ENCODE results near the gene LZTR1. TPM values are rescaled to one million over a fixed set of nuclear protein-coding genes. Genes with fewer than 3 reads are reported as not detected.

The LZTR1 gene
- total and polyA plus RNA-seq, 2 experiments from 2014 or later, result 29.7 to 80.1 TPM

GRCh38 chr22:20972933-20973577 is 9.0 kb upstream of the LZTR1 start:
- Histone ChIP-seq H3K4me2 (ENCODE audit: unreplicated experiment) (no peak overlapping the region), H3K79me2 (ENCODE audit: insufficient read depth) (no peaks in the 10 kb centered on the region), H3K36me3 (ENCODE audit: low read depth) (no peaks in the 10 kb centered on the region), H4K20me1 (ENCODE audit: insufficient read depth) (no peaks in the 10 kb centered on the region), H3K9ac (no peak overlapping the region), H3K9me2 (ENCODE audit: insufficient read depth) (no peaks in the 10 kb centered on the region), H3K9me3 (ENCODE audit: low read depth) (no peaks in the 10 kb centered on the region), H3K4me1 (ENCODE audit: insufficient read depth) (no peaks in the 10 kb centered on the region), H3K4me3 (no peak overlapping the region), H2AFZ (no peak overlapping the region), H3K27ac (no peak overlapping the region), H3F3A (ENCODE audit: insufficient read depth) (no peaks in the 10 kb centered on the region), H3K27me3 (replicated peaks; ENCODE audit: insufficient read depth) (no peaks in the 10 kb centered on the region)
- DNase-seq, result no peak
- in situ Hi-C loops (cut with MboI), result no loop called here
- WGBS, 2 experiments (ENCODE audit: low coverage in 1 of 2, low lambda C conversion rate in 2 of 2, missing lambda C conversion rate in 2 of 2), result 60 to 80% methylated on average over 12 to 19 of the region's 21 CpGs
- no peak for TF ChIP-seq EZH2 (IDR thresholded peaks at IDR 0.05; ENCODE audit: insufficient read depth, poor library complexity, severe bottlenecking)
- no peak for TF ChIP-seq EZH2phosphoT487 (IDR thresholded peaks at IDR 0.05; ENCODE audit: insufficient read depth, low read depth)

DNA sequence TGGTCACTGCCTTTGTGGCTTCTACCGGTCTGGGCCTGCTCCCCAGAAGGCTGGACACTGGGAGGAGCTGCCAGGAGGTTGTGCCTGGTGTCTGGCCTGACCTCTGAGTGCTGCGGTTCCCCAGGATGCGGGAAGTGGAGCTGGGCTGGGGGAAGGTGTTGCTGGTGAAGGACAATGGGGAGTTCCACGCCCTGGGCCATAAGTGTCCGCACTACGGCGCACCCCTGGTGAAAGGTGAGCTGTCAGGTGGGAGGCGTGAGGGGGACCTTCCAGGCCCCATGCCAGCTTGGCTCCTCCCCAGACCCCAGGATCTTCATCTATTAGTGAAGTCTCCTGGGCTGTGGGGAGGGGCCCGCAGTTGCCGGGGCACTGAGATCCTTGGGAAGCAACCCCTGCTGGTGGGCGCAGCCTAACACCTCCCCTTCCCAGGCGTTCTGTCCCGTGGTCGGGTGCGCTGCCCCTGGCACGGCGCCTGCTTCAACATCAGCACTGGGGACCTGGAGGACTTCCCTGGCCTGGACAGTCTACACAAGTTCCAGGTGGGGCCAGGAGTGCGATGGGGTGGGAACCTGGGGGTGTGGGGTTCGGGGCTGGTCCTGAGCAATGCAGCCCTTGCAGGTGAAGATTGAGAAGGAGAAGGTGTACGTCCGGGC is 8.3 kb upstream of the LZTR1 start:
- Histone ChIP-seq H3F3A (ENCODE audit: insufficient read depth) (no peaks in the 10 kb centered on the region), H3K36me3 (ENCODE audit: low read depth) (no peaks in the 10 kb centered on the region), H3K9ac (no peak overlapping the region), H3K9me2 (ENCODE audit: insufficient read depth) (no peaks in the 10 kb centered on the region), H3K27me3 (replicated peaks; ENCODE audit: insufficient read depth) (no peaks in the 10 kb centered on the region), H2AFZ (no peak overlapping the region), H3K79me2 (ENCODE audit: insufficient read depth) (no peaks in the 10 kb centered on the region), H3K4me3 (no peak overlapping the region), H3K4me1 (ENCODE audit: insufficient read depth) (no peaks in the 10 kb centered on the region), H4K20me1 (ENCODE audit: insufficient read depth) (no peaks in the 10 kb centered on the region), H3K9me3 (ENCODE audit: low read depth) (no peaks in the 10 kb centered on the region), H3K4me2 (ENCODE audit: unreplicated experiment) (no peak overlapping the region), H3K27ac (no peak overlapping the region)
- WGBS, 2 experiments (ENCODE audit: low coverage in 1 of 2, low lambda C conversion rate in 2 of 2, missing lambda C conversion rate in 2 of 2), result 37 to 40% methylated on average over 17 to 20 of the region's 21 CpGs
- no peak for TF ChIP-seq EZH2 (IDR thresholded peaks at IDR 0.05; ENCODE audit: insufficient read depth, poor library complexity, severe bottlenecking)
- TF ChIP-seq EZH2phosphoT487 (IDR thresholded peaks at IDR 0.05; ENCODE audit: insufficient read depth, low read depth), result no peak
- DNase-seq, result no peak
- in situ Hi-C loops (cut with MboI), result no loop called here

GRCh38 chr22:20974336-20974955 is 7.7 kb upstream of the LZTR1 start:
- 58 to 68% methylated on average over 14 to 16 of the region's 16 CpGs for WGBS, 2 experiments (ENCODE audit: low coverage in 1 of 2, low lambda C conversion rate in 2 of 2, missing lambda C conversion rate in 2 of 2)

DNA sequence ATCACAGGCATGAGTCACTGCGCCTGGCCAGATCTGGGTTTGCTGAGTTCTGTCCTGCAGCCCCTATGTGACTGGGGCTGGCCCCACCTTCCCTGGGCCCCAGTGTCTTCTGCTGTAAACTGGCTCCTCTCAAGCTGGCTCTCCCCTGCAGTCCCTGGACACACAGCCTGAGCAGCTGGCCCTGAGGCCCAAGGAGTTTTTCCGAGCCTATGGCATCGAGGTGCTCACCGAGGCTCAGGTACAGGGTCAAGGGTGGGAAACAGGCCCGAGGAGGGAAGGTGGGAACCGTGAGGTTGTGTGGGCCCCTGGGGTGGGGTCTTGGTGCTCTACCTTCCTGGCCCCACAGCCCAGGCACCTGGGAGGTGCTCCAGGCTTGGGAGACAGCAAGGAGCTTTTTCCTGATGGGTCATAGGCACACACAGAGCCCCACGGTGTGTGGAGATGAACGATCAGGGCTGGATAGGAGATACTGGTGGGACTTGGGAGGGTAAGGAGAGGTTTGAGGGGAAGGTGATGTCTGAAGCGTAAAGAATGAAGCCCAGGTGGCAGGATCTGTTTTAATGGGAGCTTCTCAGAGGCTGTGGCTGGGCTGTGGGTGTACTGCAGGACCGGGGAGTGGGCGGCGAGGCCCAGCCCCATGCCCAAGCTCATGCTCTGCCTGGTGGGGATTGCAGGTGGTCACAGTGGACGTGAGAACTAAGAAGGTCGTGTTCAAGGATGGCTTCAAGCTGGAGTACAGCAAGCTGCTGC is 6.4 kb upstream of the LZTR1 start:
- no peaks in the 10 kb centered on the region for H3K27me3 ChIP-seq (replicated peaks; ENCODE audit: insufficient read depth)
- no peak overlapping the region for H3K4me3 ChIP-seq
- H3K79me2 ChIP-seq (ENCODE audit: insufficient read depth), result no peaks in the 10 kb centered on the region
- H3K9me3 ChIP-seq (ENCODE audit: low read depth), result no peaks in the 10 kb centered on the region
- in situ Hi-C loops (cut with MboI), result no loop called here
- no peaks in the 10 kb centered on the region for H4K20me1 ChIP-seq (ENCODE audit: insufficient read depth)
- H3K4me1 ChIP-seq (ENCODE audit: insufficient read depth), result no peaks in the 10 kb centered on the region
- WGBS, 2 experiments (ENCODE audit: low coverage in 1 of 2, low lambda C conversion rate in 2 of 2, missing lambda C conversion rate in 2 of 2), result 68 to 70% methylated on average over 13 to 14 of the region's 14 CpGs
- H3K36me3 ChIP-seq (ENCODE audit: low read depth), result no peaks in the 10 kb centered on the region
- no peak overlapping the region for H2AFZ ChIP-seq
- no peak for TF ChIP-seq EZH2phosphoT487 (IDR thresholded peaks at IDR 0.05; ENCODE audit: insufficient read depth, low read depth)
- TF ChIP-seq EZH2 (IDR thresholded peaks at IDR 0.05; ENCODE audit: insufficient read depth, poor library complexity, severe bottlenecking), result no peak
- H3K9ac ChIP-seq, result no peak overlapping the region
- H3K4me2 ChIP-seq (ENCODE audit: unreplicated experiment), result no peak overlapping the region
- H3K9me2 ChIP-seq (ENCODE audit: insufficient read depth), result no peaks in the 10 kb centered on the region
- DNase-seq, result no peak
- H3F3A ChIP-seq (ENCODE audit: insufficient read depth), result no peaks in the 10 kb centered on the region
- no peak overlapping the region for H3K27ac ChIP-seq

More at GRCh38 chr22:20974336-20974955, 7.7 kb upstream of the LZTR1 start:
- no peaks in the 10 kb centered on the region for H3K4me1 ChIP-seq (ENCODE audit: insufficient read depth)
- TF ChIP-seq EZH2phosphoT487 (IDR thresholded peaks at IDR 0.05; ENCODE audit: insufficient read depth, low read depth) (no peak), EZH2 (IDR thresholded peaks at IDR 0.05; ENCODE audit: insufficient read depth, poor library complexity, severe bottlenecking) (no peak)
- no peaks in the 10 kb centered on the region for H3K27me3 ChIP-seq (replicated peaks; ENCODE audit: insufficient read depth)
- H3F3A ChIP-seq (ENCODE audit: insufficient read depth), result no peaks in the 10 kb centered on the region
- H3K9ac ChIP-seq, result no peak overlapping the region
- H4K20me1 ChIP-seq (ENCODE audit: insufficient read depth), result no peaks in the 10 kb centered on the region
- H3K4me2 ChIP-seq (ENCODE audit: unreplicated experiment), result no peak overlapping the region
- H3K79me2 ChIP-seq (ENCODE audit: insufficient read depth), result no peaks in the 10 kb centered on the region
- H3K27ac ChIP-seq, result no peak overlapping the region
- no peaks in the 10 kb centered on the region for H3K9me2 ChIP-seq (ENCODE audit: insufficient read depth)
- no peak for DNase-seq
- no peak overlapping the region for H2AFZ ChIP-seq
- H3K36me3 ChIP-seq (ENCODE audit: low read depth), result no peaks in the 10 kb centered on the region
- no peaks in the 10 kb centered on the region for H3K9me3 ChIP-seq (ENCODE audit: low read depth)
- H3K4me3 ChIP-seq, result no peak overlapping the region
- in situ Hi-C loops (cut with MboI), result no loop called here

Measured in GM23248 (cell line).